Measurements from ENCODE around the gene POLA2. TPM values are rescaled to one million over a fixed set of nuclear protein-coding genes. Genes with fewer than 3 reads are reported as not detected.

The POLA2 gene
- polyA plus RNA-seq, 3 donors, result 4.0 to 8.3 (median 5.2) TPM

DNA sequence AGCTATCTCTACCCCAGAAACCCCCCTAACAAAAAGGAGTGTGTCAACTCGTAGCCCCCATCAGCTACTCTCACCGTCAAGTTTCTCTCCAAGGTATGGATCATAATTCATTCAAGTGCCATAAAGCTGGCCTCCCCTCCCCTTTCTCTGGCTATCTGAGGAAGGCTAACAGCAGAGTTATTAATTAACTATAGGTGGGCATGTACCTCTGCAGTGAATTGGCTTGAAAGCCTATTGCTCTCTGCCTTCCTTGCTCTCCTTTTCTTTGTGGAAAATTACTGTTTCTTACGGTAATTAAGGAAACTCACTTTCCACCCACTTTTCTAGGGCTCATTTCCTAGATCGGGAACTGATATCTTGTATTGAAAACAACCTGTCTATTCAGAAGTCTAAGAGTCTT is 14.1 kb downstream of the POLA2 start:
- peaks cover 0 to 2% (median 0%) of the 10 kb centered on the region in 3 donors for H3K27me3 Mint-ChIP-seq (ENCODE audit: low read depth in 3 of 3)
- no peak for DNase-seq

DNA sequence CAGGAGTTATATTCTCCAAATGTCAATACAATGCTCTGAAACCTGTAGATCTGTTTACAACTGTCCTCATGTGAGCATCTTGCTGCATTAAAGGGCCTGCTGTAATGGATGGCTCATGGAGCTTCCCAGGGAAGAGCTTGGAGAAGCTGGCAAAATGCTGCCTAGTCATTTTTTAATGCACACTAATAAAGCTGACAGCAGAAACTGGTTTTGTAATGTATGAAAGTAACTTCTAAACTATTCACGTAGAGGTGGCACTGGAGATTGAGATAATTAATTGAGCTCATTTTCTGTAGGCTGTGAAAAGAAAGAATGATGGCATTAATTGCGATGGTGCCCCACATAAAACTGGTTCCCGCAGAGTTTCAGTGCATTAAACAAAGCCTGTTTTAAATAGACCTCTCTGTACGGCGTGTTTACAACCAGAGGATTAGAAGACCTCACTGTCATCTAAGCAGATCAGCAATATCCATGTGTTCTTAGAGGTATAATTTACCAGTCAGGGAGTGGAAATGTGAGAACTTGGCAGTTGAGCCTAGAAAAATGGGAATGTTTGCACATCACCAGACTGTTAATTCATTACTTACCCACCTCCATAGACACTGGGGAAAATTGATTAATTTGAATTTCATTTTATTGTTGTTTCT is 16.0 kb downstream of the POLA2 start:
- Histone ChIP-seq H3K27me3 (ENCODE audit: control insufficient read depth in 2 of 2, insufficient read depth in 2 of 2, low read length in 2 of 2) (no peaks in the 10 kb centered on the region), H3K36me3 (replicated peaks in 1 of 2; ENCODE audit: control insufficient read depth in 1 of 2, insufficient read depth in 2 of 2, low read length in 2 of 2) (peaks cover 30 to 51% of the 10 kb centered on the region in 2 donors), H3K27ac (ENCODE audit: low read depth in 1 of 2, low read length in 2 of 2) (no peak overlapping the region), H2AFZ (ENCODE audit: insufficient read depth, low read depth, low read length, poor library complexity, severe bottlenecking) (no peak overlapping the region), H3K4me1 (ENCODE audit: control insufficient read depth in 1 of 2, insufficient read depth in 2 of 2, low read length in 2 of 2) (peaks cover 20 to 27% of the 10 kb centered on the region in 2 donors), H3K9ac (ENCODE audit: insufficient read depth, low read length, poor library complexity, severe bottlenecking) (no peak overlapping the region), H4K20me1 (ENCODE audit: insufficient read depth, low read length) (no peaks in the 10 kb centered on the region), H3K79me2 (ENCODE audit: insufficient read depth, low read length) (no peaks in the 10 kb centered on the region), H3K4me3 (replicated peaks in 1 of 3; ENCODE audit: low read depth in 2 of 3, low read length in 3 of 3) (no peak overlapping the region), H3K9me3 (replicated peaks in 1 of 2; ENCODE audit: control insufficient read depth in 1 of 2, insufficient read depth in 1 of 2, low read length in 2 of 2) (no peaks in the 10 kb centered on the region), H3K4me2 (replicated peaks; ENCODE audit: extremely low read depth, low read length, poor library complexity, severe bottlenecking) (no peak overlapping the region)
- TF ChIP-seq, protein P1, sequence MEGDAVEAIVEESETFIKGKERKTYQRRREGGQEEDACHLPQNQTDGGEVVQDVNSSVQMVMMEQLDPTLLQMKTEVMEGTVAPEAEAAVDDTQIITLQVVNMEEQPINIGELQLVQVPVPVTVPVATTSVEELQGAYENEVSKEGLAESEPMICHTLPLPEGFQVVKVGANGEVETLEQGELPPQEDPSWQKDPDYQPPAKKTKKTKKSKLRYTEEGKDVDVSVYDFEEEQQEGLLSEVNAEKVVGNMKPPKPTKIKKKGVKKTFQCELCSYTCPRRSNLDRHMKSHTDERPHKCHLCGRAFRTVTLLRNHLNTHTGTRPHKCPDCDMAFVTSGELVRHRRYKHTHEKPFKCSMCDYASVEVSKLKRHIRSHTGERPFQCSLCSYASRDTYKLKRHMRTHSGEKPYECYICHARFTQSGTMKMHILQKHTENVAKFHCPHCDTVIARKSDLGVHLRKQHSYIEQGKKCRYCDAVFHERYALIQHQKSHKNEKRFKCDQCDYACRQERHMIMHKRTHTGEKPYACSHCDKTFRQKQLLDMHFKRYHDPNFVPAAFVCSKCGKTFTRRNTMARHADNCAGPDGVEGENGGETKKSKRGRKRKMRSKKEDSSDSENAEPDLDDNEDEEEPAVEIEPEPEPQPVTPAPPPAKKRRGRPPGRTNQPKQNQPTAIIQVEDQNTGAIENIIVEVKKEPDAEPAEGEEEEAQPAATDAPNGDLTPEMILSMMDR (IDR thresholded peaks at IDR 0.05), result no peak
- Mint-ChIP-seq H3K27me3 (ENCODE audit: low read depth in 3 of 3) (peaks cover 0 to 2% (median 0%) of the 10 kb centered on the region in 3 donors), H3K27ac (no peak overlapping the region), H3K9me3 (no peaks in the 10 kb centered on the region), H3K36me3 (peaks cover 53 to 54% of the 10 kb centered on the region in 2 donors), H3K4me1 (peaks cover 26% of the 10 kb centered on the region), H3K4me3 (no peak overlapping the region)
- DNase-seq, result no peak
- WGBS (ENCODE audit: insufficient coverage), result 100% methylated on average over 3 of the region's 5 CpGs
- intact Hi-C loops (cut with micrococcal nuclease), result loop anchor here in 1 of 2 donors (5.0 kb wide), 1 partner anchor 55 kb away; the partner anchor contains the start of gene DPF2

More for the DNA sequence above, 14.1 kb downstream of the POLA2 start:
- no peak overlapping the region for H3K27ac Mint-ChIP-seq
- Histone ChIP-seq H3K27me3 (ENCODE audit: control insufficient read depth in 2 of 2, insufficient read depth in 2 of 2, low read length in 2 of 2) (no peaks in the 10 kb centered on the region), H3K9ac (ENCODE audit: insufficient read depth, low read length, poor library complexity, severe bottlenecking) (no peak overlapping the region), H3K4me1 (ENCODE audit: control insufficient read depth in 1 of 2, insufficient read depth in 2 of 2, low read length in 2 of 2) (peaks cover 19 to 21% of the 10 kb centered on the region in 2 donors), H2AFZ (ENCODE audit: insufficient read depth, low read depth, low read length, poor library complexity, severe bottlenecking) (no peak overlapping the region), H4K20me1 (ENCODE audit: insufficient read depth, low read length) (no peaks in the 10 kb centered on the region), H3K79me2 (ENCODE audit: insufficient read depth, low read length) (no peaks in the 10 kb centered on the region), H3K4me3 (replicated peaks in 1 of 3; ENCODE audit: low read depth in 2 of 3, low read length in 3 of 3) (no peak overlapping the region), H3K27ac (ENCODE audit: low read depth in 1 of 2, low read length in 2 of 2) (no peak overlapping the region), H3K9me3 (replicated peaks in 1 of 2; ENCODE audit: control insufficient read depth in 1 of 2, insufficient read depth in 1 of 2, low read length in 2 of 2) (no peaks in the 10 kb centered on the region), H3K4me2 (replicated peaks; ENCODE audit: extremely low read depth, low read length, poor library complexity, severe bottlenecking) (no peak overlapping the region), H3K36me3 (replicated peaks in 1 of 2; ENCODE audit: control insufficient read depth in 1 of 2, insufficient read depth in 2 of 2, low read length in 2 of 2) (peaks cover 24 to 50% of the 10 kb centered on the region in 2 donors)
- no peaks in the 10 kb centered on the region for H3K9me3 Mint-ChIP-seq
- 100% methylated on average over 1 of the region's 4 CpGs for WGBS (ENCODE audit: insufficient coverage)
- H3K4me1 Mint-ChIP-seq, result peaks cover 24% of the 10 kb centered on the region
- peaks cover 48 to 51% of the 10 kb centered on the region in 2 donors for H3K36me3 Mint-ChIP-seq
- H3K4me3 Mint-ChIP-seq, result no peak overlapping the region
- TF ChIP-seq, protein P1 (IDR thresholded peaks at IDR 0.05), result no peak
- intact Hi-C loops (cut with micrococcal nuclease), result loop anchor here (1.0 to 5.0 kb wide), 3 partner anchors 39 to 56 kb away; partner anchors contain the start of genes CDC42EP2 (in 1 of the 2) and DPF2 (in 1 of the 2)
